Measurements from ENCODE around the gene LARGE1.

DNA sequence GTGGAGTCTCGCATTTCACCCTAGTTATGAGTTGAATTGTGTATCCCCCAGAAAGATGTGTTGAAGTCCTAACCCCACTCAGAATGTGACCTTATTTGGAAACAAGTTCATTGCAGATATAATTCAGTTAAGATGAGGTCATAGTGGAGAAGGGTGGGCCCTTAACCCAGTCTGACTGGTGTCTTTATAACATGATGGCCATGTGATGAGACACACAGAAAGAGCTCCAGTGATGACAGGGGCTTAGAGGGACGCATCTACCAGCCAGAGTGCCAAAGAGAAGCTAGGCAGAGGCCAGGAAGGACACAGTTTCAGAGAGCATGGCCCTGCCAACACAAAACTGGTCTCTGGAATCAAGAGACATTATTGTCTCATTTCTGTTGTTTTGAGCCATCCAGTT lies 50.3 kb downstream of the LARGE1 start:
- TF ChIP-seq CTCF (IDR thresholded peaks at IDR 0.05), result no peak
- no peak for TF ChIP-seq POLR2A (IDR thresholded peaks at IDR 0.05)
